NCI-H82 treated with DMSO at 0.1 percent for 48 hours (cell line): Measurements from ENCODE around the gene SAP130.

Source experiments
- DNase-seq: peaks from one replicate; lab custom pipeline; 2025; ENCODE audit not compliant: unreplicated experiment; lab: John Stamatoyannopoulos, UW

SAP130 gene

DNA sequence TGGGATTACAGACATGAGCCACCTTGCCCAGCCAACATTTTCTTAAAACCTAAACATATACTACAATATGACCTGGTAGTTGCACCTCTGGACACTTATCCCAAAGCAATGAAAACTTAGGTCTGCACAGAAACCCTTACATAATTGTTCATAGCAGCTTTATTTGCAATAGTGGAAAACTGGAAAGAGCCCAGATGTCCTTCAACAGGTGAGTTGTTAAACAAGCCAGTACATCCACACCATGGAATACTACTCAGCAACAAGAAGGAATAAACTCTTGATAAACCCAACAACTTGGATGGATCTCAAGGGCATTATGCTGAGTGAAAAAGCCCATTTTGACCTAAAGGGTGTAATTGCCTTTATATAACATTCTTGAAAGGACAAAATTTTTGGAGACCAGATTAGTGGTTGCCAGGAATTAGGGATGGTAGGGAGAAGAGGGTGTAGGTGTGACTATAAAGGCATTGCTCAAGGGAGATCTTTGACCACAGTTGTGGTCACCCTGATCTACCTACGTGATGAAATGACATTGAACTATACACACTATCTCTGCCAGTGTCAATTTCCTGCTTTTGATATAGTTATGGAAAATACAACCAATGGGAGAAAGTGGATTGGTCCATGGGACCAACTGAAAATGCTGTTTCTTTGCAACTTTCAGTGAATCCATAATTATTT lies 130.2 kb downstream of the SAP130 start:
- DNase-seq = no peak

- no peak for DNase-seq
Measured at GRCh38 chr2:127893494-127893893, 134.4 kb downstream of the SAP130 start.

DNA sequence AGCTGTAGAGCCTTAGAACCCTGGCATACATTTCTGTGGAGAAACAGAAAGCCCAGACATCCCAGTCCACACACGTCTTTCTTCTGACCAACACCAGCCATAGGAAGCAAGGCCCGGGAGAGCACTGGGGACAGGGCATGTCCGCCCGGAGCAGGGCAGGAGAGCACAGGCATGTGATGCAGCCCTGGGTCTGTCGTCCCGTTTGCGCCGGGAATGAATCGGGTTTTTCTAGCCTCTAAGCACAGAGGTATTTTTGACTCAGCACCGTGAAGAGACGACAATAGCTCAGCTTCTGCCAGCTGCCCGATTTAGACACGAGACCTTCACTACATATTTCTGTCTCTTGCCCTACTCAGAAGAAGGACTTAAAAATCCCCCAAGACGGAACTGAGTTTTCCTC lies 134.8 kb downstream of the SAP130 start:
- DNase-seq = no peak

DNA sequence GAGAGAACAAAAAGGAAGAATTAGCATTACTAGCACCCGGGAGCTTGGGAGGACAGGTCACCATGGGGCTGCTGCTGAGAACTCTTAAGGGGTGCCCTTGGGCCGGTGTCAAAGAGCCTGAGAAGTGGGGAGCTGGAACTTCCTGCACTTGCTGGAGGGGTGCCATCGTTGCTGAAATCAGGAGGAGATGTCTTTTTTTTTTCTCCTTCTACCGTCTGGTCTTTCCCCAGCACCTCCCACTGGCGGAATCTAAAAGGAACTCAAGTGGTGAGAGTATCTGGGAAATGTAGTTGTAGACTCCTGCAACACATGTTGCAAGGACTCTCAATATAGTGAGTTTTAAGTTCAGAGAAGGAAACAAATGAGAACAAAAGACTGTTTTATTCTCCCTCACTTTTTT lies 136.0 kb downstream of the SAP130 start:
- no peak for DNase-seq
